ENCODE results near the gene PPM1D. TPM values are rescaled to one million over a fixed set of nuclear protein-coding genes. Genes with fewer than 3 reads are reported as not detected.
"Not testable (repeated sequence)": the region's sequence is repeated elsewhere in the genome, so short reads cannot be mapped to it uniquely, and the experiment has no call there.

The PPM1D gene
- total RNA-seq, 1 donor from 2014 or later: 13.1 TPM

GRCh38 chr17:60583008-60583407 lies 17.0 kb upstream of the PPM1D start:
- no peaks in the 10 kb centered on the region for H3K36me3 Mint-ChIP-seq (ENCODE audit: low read depth)

DNA sequence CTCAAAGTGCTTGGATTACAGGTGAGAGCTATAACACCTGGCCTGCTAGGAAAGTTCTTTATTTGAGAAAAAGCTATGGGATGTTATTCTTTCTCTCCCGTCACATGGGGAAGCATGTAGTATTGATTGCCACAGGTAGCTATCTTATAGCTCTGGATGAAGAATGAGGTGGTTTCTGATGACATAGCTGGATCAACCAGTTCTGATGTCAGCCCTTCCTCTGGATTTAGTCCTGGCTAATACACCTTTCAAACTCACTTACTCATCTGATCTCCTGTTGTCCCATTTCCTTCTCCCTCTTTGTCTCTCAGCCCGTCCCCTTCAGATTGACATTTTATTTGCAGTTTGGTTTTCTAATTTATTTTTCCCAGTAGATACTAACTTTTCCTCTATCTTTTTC lies 14.1 kb upstream of the PPM1D start:
- no peaks in the 10 kb centered on the region for H3K36me3 Mint-ChIP-seq (ENCODE audit: low read depth)
- DNase-seq (ENCODE audit: low spot score): no peak
- H3K27ac Mint-ChIP-seq (ENCODE audit: unreplicated experiment): no peak overlapping the region
- peaks cover 9% of the 10 kb centered on the region for H3K4me1 Mint-ChIP-seq (ENCODE audit: low read depth)
- TF ChIP-seq CTCF (IDR thresholded peaks at IDR 0.05): no peak
- no peaks in the 10 kb centered on the region for H3K9me3 Mint-ChIP-seq (ENCODE audit: low read depth)
- H3K27me3 Mint-ChIP-seq (ENCODE audit: low read depth): no peaks in the 10 kb centered on the region
- H3K4me3 Mint-ChIP-seq (ENCODE audit: unreplicated experiment): no peak overlapping the region

More at GRCh38 chr17:60583008-60583407, 17.0 kb upstream of the PPM1D start:
- TF ChIP-seq CTCF (IDR thresholded peaks at IDR 0.05): no peak
- H3K4me1 Mint-ChIP-seq (ENCODE audit: low read depth): no peaks in the 10 kb centered on the region
- DNase-seq (ENCODE audit: low spot score): no peak
- H3K27ac Mint-ChIP-seq (ENCODE audit: unreplicated experiment): no peak overlapping the region
- no peaks in the 10 kb centered on the region for H3K9me3 Mint-ChIP-seq (ENCODE audit: low read depth)
- no peaks in the 10 kb centered on the region for H3K27me3 Mint-ChIP-seq (ENCODE audit: low read depth)
- H3K4me3 Mint-ChIP-seq (ENCODE audit: unreplicated experiment): no peak overlapping the region

- Mint-ChIP-seq H3K27ac (ENCODE audit: unreplicated experiment) (no peak overlapping the region), H3K9me3 (ENCODE audit: low read depth) (no peaks in the 10 kb centered on the region), H3K4me3 (ENCODE audit: unreplicated experiment) (no peak overlapping the region), H3K4me1 (ENCODE audit: low read depth) (peaks cover 9% of the 10 kb centered on the region), H3K27me3 (ENCODE audit: low read depth) (no peaks in the 10 kb centered on the region), H3K36me3 (ENCODE audit: low read depth) (no peaks in the 10 kb centered on the region)
- TF ChIP-seq CTCF (IDR thresholded peaks at IDR 0.05): peak; percentile 29
- no peak for DNase-seq (ENCODE audit: low spot score)
Measured at GRCh38 chr17:60586288-60586974, 13.6 kb upstream of the PPM1D start.

GRCh38 chr17:60590070-60590469 lies 9.9 kb upstream of the PPM1D start:
- H3K4me3 Mint-ChIP-seq (ENCODE audit: unreplicated experiment): no peak overlapping the region
- no peaks in the 10 kb centered on the region for H3K27me3 Mint-ChIP-seq (ENCODE audit: low read depth)
- H3K4me1 Mint-ChIP-seq (ENCODE audit: low read depth): peaks cover 9% of the 10 kb centered on the region
- H3K27ac Mint-ChIP-seq (ENCODE audit: unreplicated experiment): no peak overlapping the region
- DNase-seq (ENCODE audit: low spot score): no peak
- H3K9me3 Mint-ChIP-seq (ENCODE audit: low read depth): no peaks in the 10 kb centered on the region
- no peak for TF ChIP-seq CTCF (IDR thresholded peaks at IDR 0.05)
- H3K36me3 Mint-ChIP-seq (ENCODE audit: low read depth): no peaks in the 10 kb centered on the region

DNA sequence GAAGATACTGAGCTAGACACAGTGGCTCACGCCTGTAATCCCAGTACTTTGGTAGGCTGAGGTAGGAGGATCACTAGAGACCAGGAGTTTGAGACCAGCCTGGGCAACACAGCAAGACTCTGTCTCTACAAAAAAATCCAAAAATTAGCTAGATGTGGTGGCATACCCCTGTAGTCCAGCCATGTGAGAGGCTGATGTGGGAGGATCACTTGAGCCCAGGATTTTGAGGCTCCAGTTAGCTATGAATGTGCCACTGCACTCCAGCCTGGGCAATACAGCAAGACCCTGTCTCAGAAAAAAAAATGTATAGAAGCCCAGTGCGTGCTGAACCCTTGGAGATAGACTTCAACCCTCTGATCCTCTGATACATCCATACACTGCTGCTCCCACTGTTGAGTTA lies 7.2 kb upstream of the PPM1D start:
- no peaks in the 10 kb centered on the region for H3K9me3 Mint-ChIP-seq (ENCODE audit: low read depth)
- no peaks in the 10 kb centered on the region for H3K27me3 Mint-ChIP-seq (ENCODE audit: low read depth)

GRCh38 chr17:60593441-60594036 lies 6.5 kb upstream of the PPM1D start:
- not testable (repeated sequence) for H3K27me3 Mint-ChIP-seq (ENCODE audit: low read depth); H3K9me3 Mint-ChIP-seq (ENCODE audit: low read depth); H3K4me3 Mint-ChIP-seq (ENCODE audit: unreplicated experiment); DNase-seq (ENCODE audit: low spot score); H3K36me3 Mint-ChIP-seq (ENCODE audit: low read depth); H3K27ac Mint-ChIP-seq (ENCODE audit: unreplicated experiment)
- peaks cover 12% of the 10 kb centered on the region for H3K4me1 Mint-ChIP-seq (ENCODE audit: low read depth)

More for the DNA sequence above, 7.2 kb upstream of the PPM1D start:
- no peak for TF ChIP-seq CTCF (IDR thresholded peaks at IDR 0.05)
- Mint-ChIP-seq H3K27ac (ENCODE audit: unreplicated experiment) (no peak overlapping the region), H3K4me1 (ENCODE audit: low read depth) (peaks cover 9% of the 10 kb centered on the region), H3K36me3 (ENCODE audit: low read depth) (no peaks in the 10 kb centered on the region), H3K4me3 (ENCODE audit: unreplicated experiment) (no peak overlapping the region)
- no peak for DNase-seq (ENCODE audit: low spot score)

DNA sequence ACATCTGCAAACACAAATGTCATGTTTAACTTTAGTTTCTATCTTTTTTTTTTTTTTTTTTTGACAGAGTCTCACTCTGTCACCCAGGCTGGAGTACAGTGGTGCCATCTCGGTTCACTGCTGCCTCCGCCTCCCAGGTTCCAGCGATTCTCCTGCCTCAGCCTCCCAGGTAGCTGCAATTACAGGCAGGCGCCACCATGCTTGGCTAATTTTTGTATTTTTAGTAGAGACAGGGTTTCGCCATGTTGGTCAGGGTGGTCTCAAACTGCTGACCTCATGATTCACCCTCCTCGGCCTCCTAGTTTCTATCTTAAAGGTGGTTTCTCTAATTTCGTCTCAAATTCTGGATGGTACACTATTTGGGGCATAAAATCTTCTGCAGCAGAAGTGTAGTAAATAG lies 5.8 kb upstream of the PPM1D start:
- not testable (repeated sequence) for H3K9me3 Mint-ChIP-seq (ENCODE audit: low read depth); H3K27me3 Mint-ChIP-seq (ENCODE audit: low read depth); DNase-seq (ENCODE audit: low spot score); H3K4me3 Mint-ChIP-seq (ENCODE audit: unreplicated experiment); H3K27ac Mint-ChIP-seq (ENCODE audit: unreplicated experiment); H3K36me3 Mint-ChIP-seq (ENCODE audit: low read depth)
- peaks cover 14% of the 10 kb centered on the region for H3K4me1 Mint-ChIP-seq (ENCODE audit: low read depth)

Data from chondrocyte (in vitro differentiated cells).